ENCODE results near the gene FTCD. TPM values are rescaled to one million over a fixed set of nuclear protein-coding genes. Genes with fewer than 3 reads are reported as not detected.

FTCD gene
- total and polyA plus RNA-seq, 2 donors (not counting 3 experiments of a cell fraction or from before 2014, with no cell fraction given): 0.06 to 1.2 TPM

GRCh38 chr21:46104104-46104503, 51.3 kb downstream of the FTCD start:
- no peak overlapping the region for H3K27ac ChIP-seq (ENCODE audit: insufficient read depth, low read depth, low read length)
- intact Hi-C loops (cut with micrococcal nuclease): no loop called here
- H4K20me1 ChIP-seq (replicated peaks; ENCODE audit: control insufficient read depth, extremely low read depth, insufficient read depth, low read length): no peaks in the 10 kb centered on the region
- H3K27me3 ChIP-seq (ENCODE audit: control insufficient read depth in 2 of 2, insufficient read depth in 2 of 2, low read length in 2 of 2): peaks cover 15 to 43% of the 10 kb centered on the region in 2 experiments
- POLR2A ChIA-PET: no interaction called here
- no peaks in the 10 kb centered on the region for H3K4me1 ChIP-seq (ENCODE audit: control insufficient read depth, extremely low read depth, insufficient read depth, low read length)
- H3K4me2 ChIP-seq (ENCODE audit: insufficient read depth, low read length): no peak overlapping the region
- no peaks in the 10 kb centered on the region for H3K9me3 ChIP-seq (replicated peaks; ENCODE audit: control insufficient read depth, insufficient read depth, low read length)
- FAIRE-seq (no peak), DNase-seq (ENCODE audit: low read depth, low spot score) (no peak)
- no peak overlapping the region for H3K9ac ChIP-seq (replicated peaks; ENCODE audit: extremely low read depth, insufficient read depth, low read length)
- CTCF ChIA-PET: no interaction called here
- no peaks in the 10 kb centered on the region for H3K9me1 ChIP-seq (replicated peaks; ENCODE audit: control insufficient read depth, extremely low read depth, insufficient read depth, low read length)
- TF ChIP-seq GATA2 (IDR thresholded peaks at IDR 0.05; ENCODE audit: insufficient read depth, insufficient read length, low read depth, low read length): no peak
- no peak for TF ChIP-seq JUN (IDR thresholded peaks at IDR 0.05; ENCODE audit: borderline replicate concordance, insufficient read depth, insufficient read length, low read depth)
- no peak for TF ChIP-seq MYC (IDR thresholded peaks at IDR 0.05; ENCODE audit: low read depth, low read length)
- TF ChIP-seq MAX (IDR thresholded peaks at IDR 0.05; ENCODE audit: insufficient read depth, insufficient read length): no peak
- TF ChIP-seq EZH2 (IDR thresholded peaks at IDR 0.05; ENCODE audit: borderline replicate concordance, low read depth, low read length, severe bottlenecking): no peak
- TF ChIP-seq FOS (IDR thresholded peaks at IDR 0.05; ENCODE audit: borderline replicate concordance, insufficient read depth, low read length): no peak
- TF ChIP-seq POLR2AphosphoS5 (IDR thresholded peaks at IDR 0.05; ENCODE audit: insufficient read depth, low read depth, low read length): no peak
- no peak for TF ChIP-seq POLR2A (IDR thresholded peaks at IDR 0.05; ENCODE audit: low read depth, low read length)
- TF ChIP-seq CTCF (IDR thresholded peaks at IDR 0.05; ENCODE audit: extremely low read depth in 1 of 2, insufficient read depth in 1 of 2, low read depth in 1 of 2, low read length in 2 of 2): no peak
- BruUV-seq (replicated peaks): no TSS peak
- no peaks in the 10 kb centered on the region for H3K36me3 ChIP-seq (ENCODE audit: control insufficient read depth in 2 of 2, extremely low read depth in 1 of 2, insufficient read depth in 2 of 2, low read length in 2 of 2)
- no peak overlapping the region for H2AFZ ChIP-seq (ENCODE audit: low read depth, low read length)
- H3K4me3 ChIP-seq (replicated peaks in 1 of 3; ENCODE audit: insufficient read depth in 1 of 3, low read depth in 1 of 3, low read length in 3 of 3): no peak overlapping the region
- dilution Hi-C loops (cut with MboI; ENCODE audit: extremely low pct_ligation_motif_present, low sequenced_read_pairs): no loop called here
- H3K79me2 ChIP-seq (ENCODE audit: control insufficient read depth, insufficient read depth, low read length): no peaks in the 10 kb centered on the region

All from endothelial cell of umbilical vein (primary cell).